GM12872 (cell line): ENCODE measurements around the gene COX7A2.

Experiments
- CTCF ChIP-seq: IDR thresholded peaks from 3 replicates; pipeline ENCODE4 v1.5.1; 2011; ENCODE audit warnings: low read depth, mild to moderate bottlenecking, low read length, moderate library complexity; ENCODE audit not compliant: insufficient read depth

Gene COX7A2

GRCh38 chr6:75202676-75203131 lies 40.9 kb downstream of the COX7A2 start:
- TF ChIP-seq CTCF: no peak

GRCh38 chr6:75201901-75202672 lies 41.5 kb downstream of the COX7A2 start:
- no peak; the same call in 2 of the 3 replicates for TF ChIP-seq CTCF

- no peak for TF ChIP-seq CTCF
These were observed 42.6 kb downstream of the COX7A2 start for GRCh38 chr6:75201021-75201420.

- TF ChIP-seq CTCF: no peak
These were observed 43.7 kb downstream of the COX7A2 start for GRCh38 chr6:75199889-75200288.

- TF ChIP-seq CTCF: no peak
These were observed 47.4 kb downstream of the COX7A2 start for GRCh38 chr6:75196081-75196687.

- TF ChIP-seq CTCF: no peak
These were observed 55.2 kb downstream of the COX7A2 start for GRCh38 chr6:75188221-75188925.
